ENCODE data around the gene DOK3. TPM values are rescaled to one million over a fixed set of nuclear protein-coding genes. Genes with fewer than 3 reads are reported as not detected.

Gene DOK3
- total RNA-seq, 2 experiments from 2014 or later: 7.3 to 7.8 TPM

DNA sequence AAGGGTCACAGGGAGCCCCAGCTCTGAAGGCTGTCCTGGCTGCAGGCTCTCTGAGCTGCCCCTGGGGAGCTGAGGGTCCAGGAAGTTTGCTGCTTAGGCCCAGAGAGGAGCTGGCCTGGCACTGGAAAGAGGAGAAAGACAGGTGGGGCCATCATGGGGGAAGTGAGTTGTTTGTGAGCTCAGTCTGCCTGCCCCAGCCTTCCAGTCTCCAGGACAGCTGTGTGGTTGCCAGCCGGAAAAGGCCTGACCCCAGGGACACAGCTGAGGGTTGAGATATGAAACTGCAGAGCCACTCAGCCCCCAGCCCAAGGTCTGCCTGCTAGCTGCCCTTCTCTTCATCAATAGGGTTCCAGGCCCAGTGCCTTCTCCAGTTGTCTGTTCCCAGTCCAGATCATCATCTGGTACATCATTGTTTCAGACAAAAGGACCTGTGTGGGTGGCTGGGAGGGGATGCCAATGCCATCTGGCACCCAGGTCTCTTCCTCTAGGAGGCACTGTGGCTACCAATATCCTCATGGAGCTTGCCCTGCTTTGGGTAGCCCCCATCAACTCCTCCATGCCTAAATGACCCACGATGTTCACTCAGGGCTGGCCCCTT, 11.4 kb upstream of the DOK3 start:
- ChIA-PET POLR2A (no interaction called here), CTCF (interaction anchor here (0.9 to 1.4 kb wide), 2 partner anchors 26 to 64 kb away, joined by 3 to 4 read pairs; no protein-coding TSS in a partner anchor)
- Mint-ChIP-seq H3K36me3 (ENCODE audit: low read depth) (peaks cover 37% of the 10 kb centered on the region), H3K27me3 (ENCODE audit: low read depth) (no peaks in the 10 kb centered on the region), H3K4me1 (ENCODE audit: low read depth) (peaks cover 39% of the 10 kb centered on the region), H3K9me3 (ENCODE audit: insufficient read depth) (no peaks in the 10 kb centered on the region), H3K27ac (peak overlapping the region; percentile 84), H3K4me3 (no peak overlapping the region)
- ATAC-seq (no peak), DNase-seq (no peak)

DNA sequence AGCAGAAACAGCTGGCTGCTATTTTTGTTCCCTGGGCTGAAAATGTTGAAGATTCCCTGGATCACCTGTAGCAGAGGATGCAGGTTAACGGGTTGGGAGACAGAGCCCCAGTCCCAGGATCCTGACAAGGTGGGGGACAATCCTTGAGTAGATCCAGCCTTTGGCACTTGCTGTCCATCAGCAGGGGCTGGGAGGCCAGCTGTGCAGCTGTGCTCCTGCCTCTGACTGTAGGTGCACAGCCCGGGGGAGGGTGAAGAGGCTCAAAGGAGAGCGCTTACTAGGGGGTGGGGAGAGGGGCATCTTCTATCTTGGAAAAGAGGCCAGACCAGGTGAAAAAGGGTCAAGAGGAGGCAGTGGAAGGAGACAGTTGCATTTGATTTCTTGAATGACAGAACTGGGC, 10.6 kb upstream of the DOK3 start:
- POLR2A ChIA-PET: no interaction called here
- H3K27me3 Mint-ChIP-seq (ENCODE audit: low read depth): no peaks in the 10 kb centered on the region
- no peaks in the 10 kb centered on the region for H3K9me3 Mint-ChIP-seq (ENCODE audit: insufficient read depth)
- no peak for DNase-seq
- peaks cover 46% of the 10 kb centered on the region for H3K4me1 Mint-ChIP-seq (ENCODE audit: low read depth)
- H3K4me3 Mint-ChIP-seq: no peak overlapping the region
- CTCF ChIA-PET: no interaction called here
- peaks cover 40% of the 10 kb centered on the region for H3K36me3 Mint-ChIP-seq (ENCODE audit: low read depth)
- ATAC-seq: no peak
- H3K27ac Mint-ChIP-seq: peak overlapping the region; percentile 84

DNA sequence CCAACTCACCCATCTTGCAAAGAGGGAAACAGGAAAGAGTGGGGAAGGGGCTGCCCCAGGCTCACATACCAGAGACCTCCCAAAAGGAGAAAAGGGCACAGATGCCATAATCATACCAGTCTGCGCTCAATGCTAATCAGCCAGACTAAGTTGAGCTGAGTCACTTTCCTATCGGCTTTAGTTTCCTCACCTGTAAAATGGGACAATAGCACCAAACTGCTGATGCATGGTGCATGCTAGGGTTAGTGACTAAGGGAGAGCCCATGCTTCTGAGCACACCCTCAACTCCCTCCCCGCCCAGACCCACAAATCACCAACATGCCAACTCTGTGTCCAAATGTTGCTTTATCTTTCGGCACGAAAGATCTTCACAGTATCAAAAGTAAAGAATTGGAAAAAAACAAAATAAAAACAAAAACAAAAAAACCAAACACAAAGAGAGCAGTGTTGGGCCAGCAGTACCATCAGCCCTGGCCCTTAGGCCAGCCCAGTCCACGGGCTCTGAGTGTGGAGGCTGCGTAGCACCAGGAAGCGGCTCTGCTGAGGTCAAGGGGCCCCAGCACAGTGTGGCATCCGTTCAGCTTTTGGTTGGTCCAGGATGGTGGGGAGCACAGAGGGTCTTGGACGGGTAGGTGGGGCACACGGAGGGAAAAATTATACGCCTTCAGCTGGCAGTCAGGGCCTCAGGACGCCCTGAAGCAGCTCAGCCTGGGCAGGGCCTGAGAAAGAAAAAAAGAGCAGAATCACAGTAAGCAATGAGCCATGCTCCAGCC, 10.0 kb upstream of the DOK3 start:
- no peak for ATAC-seq
- DNase-seq: no peak
- POLR2A ChIA-PET: no interaction called here
- peaks cover 52% of the 10 kb centered on the region for H3K4me1 Mint-ChIP-seq (ENCODE audit: low read depth)
- H3K9me3 Mint-ChIP-seq (ENCODE audit: insufficient read depth): no peaks in the 10 kb centered on the region
- peak overlapping the region; percentile 84 for H3K27ac Mint-ChIP-seq
- CTCF ChIA-PET: no interaction called here
- no peaks in the 10 kb centered on the region for H3K27me3 Mint-ChIP-seq (ENCODE audit: low read depth)
- H3K4me3 Mint-ChIP-seq: no peak overlapping the region
- H3K36me3 Mint-ChIP-seq (ENCODE audit: low read depth): peaks cover 46% of the 10 kb centered on the region

DNA sequence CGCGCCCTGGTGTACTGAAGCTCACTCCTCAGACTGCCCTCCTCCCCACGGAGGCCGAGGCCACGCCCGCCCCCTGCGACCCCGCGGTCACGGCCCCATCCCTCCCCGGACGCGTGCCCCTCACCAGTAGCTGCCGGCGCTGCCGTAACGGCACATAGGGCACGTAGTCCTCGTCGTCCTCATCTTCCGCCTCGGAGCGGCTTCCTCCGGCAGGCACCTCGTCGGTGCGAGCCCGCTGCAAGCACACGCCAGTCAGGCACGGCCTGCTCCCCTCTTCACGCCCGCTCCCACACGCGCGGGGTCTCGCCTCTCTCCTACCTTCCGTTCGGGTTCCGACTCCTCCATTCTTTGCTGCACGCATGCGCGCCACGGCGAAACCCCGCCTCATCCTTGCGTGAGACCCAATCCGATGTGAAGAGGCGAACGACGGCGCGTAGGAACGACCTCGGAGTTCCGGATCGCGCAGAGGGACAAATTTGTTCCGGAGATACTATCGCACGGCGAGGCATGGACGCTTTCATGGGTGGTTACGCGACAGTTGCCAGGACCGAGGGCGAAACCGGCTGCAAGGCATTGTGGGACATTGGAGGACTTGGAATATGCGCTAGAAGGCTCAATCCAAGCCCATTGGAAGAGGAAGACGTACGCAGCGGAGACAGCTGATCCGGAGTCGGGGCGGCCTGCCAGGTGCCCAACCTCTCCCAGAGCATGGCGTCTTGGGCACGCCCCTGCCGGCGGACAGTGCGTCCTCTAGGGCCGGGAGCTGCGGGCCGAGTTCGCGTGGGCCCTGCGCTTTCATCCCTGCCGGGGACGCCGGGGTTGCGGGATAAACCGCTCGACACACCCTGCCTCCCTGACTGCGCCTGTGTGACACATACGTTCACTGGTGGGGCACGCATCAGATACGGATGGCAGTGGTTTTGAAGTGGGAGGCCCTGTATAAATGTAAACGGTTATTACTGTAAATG, 7.3 kb upstream of the DOK3 start, which contains the start of gene DDX41:
Gene DDX41 (minus strand): TSS at position 361 of the 968 bp plus-strand sequence. CDS start 16 bp downstream, at position 345.
- Mint-ChIP-seq H3K4me3 (peak within 1 kb of the TSS; percentile 89), H3K36me3 (ENCODE audit: low read depth) (peaks cover 59% of the 10 kb centered on the region), H3K4me1 (ENCODE audit: low read depth) (peaks cover 55% of the 10 kb centered on the region), H3K27ac (peak within 1 kb of the TSS; percentile 86), H3K27me3 (ENCODE audit: low read depth) (no peaks in the 10 kb centered on the region), H3K9me3 (ENCODE audit: insufficient read depth) (no peaks in the 10 kb centered on the region)
- ATAC-seq: peak; percentile 94
- CTCF ChIA-PET: interaction anchor here (0.9 to 2.2 kb wide), 8 partner anchors 8 to 126 kb away, joined by 3 to 18 read pairs (median 4); no protein-coding TSS in a partner anchor
- DNase-seq: peak; percentile 98
- POLR2A ChIA-PET: interaction anchor here (1.5 kb wide), 1 partner anchor 112 kb away, joined by 4 read pairs; no protein-coding TSS in a partner anchor

DNA sequence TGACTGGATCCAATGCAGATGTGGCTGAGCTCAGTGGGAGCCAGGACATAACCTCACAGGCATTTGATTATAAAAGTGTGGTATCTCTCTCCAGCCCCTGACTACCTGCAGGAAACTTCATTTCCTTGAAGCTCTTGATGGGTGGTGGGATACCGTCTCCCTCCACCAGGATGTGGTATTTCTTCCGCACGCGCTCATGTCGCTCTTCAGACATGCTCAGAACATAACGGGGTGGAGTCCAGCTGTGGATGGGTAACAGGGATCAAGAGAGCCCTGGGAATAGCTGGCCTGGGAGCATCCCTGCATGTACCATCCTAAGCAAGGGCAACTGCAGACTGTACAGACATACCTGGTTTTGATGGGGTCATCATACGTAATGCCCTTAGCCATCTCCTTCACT, 6.0 kb upstream of the DOK3 start:
- no peaks in the 10 kb centered on the region for H3K9me3 Mint-ChIP-seq (ENCODE audit: insufficient read depth)
- no peak for DNase-seq

DNA sequence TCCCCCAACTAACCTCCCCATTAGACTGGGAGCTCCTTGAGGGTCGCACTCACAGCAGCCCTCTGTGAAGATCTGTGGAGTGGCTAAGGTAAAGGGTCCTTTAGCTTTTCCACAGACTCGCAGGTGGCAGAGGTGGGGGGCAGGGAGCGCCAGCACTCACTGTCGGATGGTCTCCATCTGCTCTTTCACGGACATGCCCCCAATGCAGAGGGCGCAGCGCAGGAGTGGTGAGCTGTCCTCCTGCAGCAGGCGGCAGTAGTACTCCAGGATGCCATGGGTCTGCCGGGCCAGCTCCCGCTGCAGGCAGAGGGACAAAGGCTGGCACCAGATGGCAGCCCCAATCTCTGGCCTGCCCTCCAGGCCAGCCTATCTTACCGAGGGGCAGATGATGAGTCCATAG, 4.9 kb upstream of the DOK3 start:
- ChIA-PET POLR2A (interaction anchor here (1.5 kb wide), 1 partner anchor 38 kb away, joined by 3 read pairs; no protein-coding TSS in a partner anchor), CTCF (interaction anchor here (1.4 kb wide), 1 partner anchor 13 kb away, joined by 4 read pairs; no protein-coding TSS in a partner anchor)
- H3K27me3 Mint-ChIP-seq (ENCODE audit: low read depth): no peaks in the 10 kb centered on the region
- no peak overlapping the region for H3K27ac Mint-ChIP-seq
- H3K4me1 Mint-ChIP-seq (ENCODE audit: low read depth): peaks cover 37% of the 10 kb centered on the region
- H3K36me3 Mint-ChIP-seq (ENCODE audit: low read depth): peaks cover 53% of the 10 kb centered on the region
- H3K4me3 Mint-ChIP-seq: peak overlapping the region; percentile 89
- ATAC-seq (no peak), DNase-seq (no peak)
- H3K9me3 Mint-ChIP-seq (ENCODE audit: insufficient read depth): no peaks in the 10 kb centered on the region

More for the DNA sequence above, 6.0 kb upstream of the DOK3 start:
- Mint-ChIP-seq H3K36me3 (ENCODE audit: low read depth) (peaks cover 59% of the 10 kb centered on the region), H3K4me3 (peak overlapping the region; percentile 89), H3K27me3 (ENCODE audit: low read depth) (no peaks in the 10 kb centered on the region), H3K27ac (peak overlapping the region; percentile 86), H3K4me1 (ENCODE audit: low read depth) (peaks cover 42% of the 10 kb centered on the region)
- ChIA-PET POLR2A (interaction anchor here (0.9 to 1.5 kb wide), 2 partner anchors 12 to 111 kb away, joined by 3 to 4 read pairs; no protein-coding TSS in a partner anchor), CTCF (interaction anchor here (0.6 to 2.2 kb wide), 8 partner anchors 10 to 133 kb away, joined by 3 to 18 read pairs (median 4); partner anchors contain the start of gene PDLIM7)
- ATAC-seq: no peak

DNA sequence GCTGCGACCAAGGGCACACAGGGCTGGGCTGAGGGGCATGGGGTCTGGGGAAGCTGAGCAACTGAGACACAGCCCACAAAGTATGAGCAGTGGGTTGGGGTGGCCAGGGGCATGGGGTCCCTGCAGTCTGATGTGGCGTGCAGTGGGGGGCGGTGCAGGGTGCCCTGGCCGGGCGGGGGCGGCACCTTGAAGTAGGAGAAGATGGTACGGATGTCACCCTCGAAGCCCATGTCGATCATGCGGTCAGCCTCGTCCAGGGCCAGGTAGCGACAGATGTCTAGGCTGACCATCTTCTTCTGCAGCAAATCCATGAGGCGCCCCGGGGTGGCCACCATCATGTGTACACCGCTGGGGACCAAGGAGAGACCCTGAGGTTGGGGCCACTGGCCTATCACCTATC, 3.9 kb upstream of the DOK3 start:
- peaks cover 37% of the 10 kb centered on the region for H3K4me1 Mint-ChIP-seq (ENCODE audit: low read depth)
- POLR2A ChIA-PET: interaction anchor here (1.5 kb wide), 1 partner anchor 36 kb away, joined by 3 read pairs; no protein-coding TSS in a partner anchor
- CTCF ChIA-PET: interaction anchor here (1.4 kb wide), 1 partner anchor 12 kb away, joined by 4 read pairs; no protein-coding TSS in a partner anchor
- ATAC-seq: no peak
- no peak overlapping the region for H3K4me3 Mint-ChIP-seq
- DNase-seq: no peak
- no peak overlapping the region for H3K27ac Mint-ChIP-seq
- peaks cover 53% of the 10 kb centered on the region for H3K36me3 Mint-ChIP-seq (ENCODE audit: low read depth)
- no peaks in the 10 kb centered on the region for H3K9me3 Mint-ChIP-seq (ENCODE audit: insufficient read depth)
- H3K27me3 Mint-ChIP-seq (ENCODE audit: low read depth): no peaks in the 10 kb centered on the region

DNA sequence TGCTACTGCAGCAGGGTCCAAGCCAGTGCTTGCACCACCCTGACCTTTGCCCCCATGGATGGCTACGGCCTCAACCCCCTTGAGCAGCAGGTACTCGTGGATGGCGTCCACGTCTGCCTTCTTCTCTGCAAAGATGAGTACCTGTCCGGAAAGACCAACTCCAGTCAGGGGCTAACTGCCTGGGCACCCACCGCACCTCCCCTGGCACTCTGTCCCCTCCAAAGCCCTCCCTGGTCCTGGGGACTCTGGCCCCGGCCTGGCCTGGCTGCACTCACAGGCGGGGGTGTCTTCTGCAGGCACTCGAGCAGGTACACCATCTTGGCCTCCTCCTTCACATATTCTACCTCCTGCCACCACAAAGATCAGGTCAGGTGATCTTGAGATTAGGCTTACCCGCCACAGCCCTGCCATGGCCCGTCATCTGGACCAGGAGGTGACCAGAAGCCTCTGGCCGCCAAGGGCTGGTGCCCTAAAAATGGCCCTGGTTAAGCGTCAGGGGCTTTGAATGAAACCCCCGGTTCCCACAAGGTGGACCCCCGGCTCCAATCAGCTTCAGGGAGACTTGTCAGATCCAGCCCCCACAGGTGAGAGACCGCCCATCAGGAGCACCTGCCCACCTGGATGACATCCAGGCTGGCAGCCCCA, 3.2 kb upstream of the DOK3 start:
- POLR2A ChIA-PET: interaction anchor here (1.5 kb wide), 1 partner anchor 36 kb away, joined by 3 read pairs; no protein-coding TSS in a partner anchor
- no peak for ATAC-seq

DNA sequence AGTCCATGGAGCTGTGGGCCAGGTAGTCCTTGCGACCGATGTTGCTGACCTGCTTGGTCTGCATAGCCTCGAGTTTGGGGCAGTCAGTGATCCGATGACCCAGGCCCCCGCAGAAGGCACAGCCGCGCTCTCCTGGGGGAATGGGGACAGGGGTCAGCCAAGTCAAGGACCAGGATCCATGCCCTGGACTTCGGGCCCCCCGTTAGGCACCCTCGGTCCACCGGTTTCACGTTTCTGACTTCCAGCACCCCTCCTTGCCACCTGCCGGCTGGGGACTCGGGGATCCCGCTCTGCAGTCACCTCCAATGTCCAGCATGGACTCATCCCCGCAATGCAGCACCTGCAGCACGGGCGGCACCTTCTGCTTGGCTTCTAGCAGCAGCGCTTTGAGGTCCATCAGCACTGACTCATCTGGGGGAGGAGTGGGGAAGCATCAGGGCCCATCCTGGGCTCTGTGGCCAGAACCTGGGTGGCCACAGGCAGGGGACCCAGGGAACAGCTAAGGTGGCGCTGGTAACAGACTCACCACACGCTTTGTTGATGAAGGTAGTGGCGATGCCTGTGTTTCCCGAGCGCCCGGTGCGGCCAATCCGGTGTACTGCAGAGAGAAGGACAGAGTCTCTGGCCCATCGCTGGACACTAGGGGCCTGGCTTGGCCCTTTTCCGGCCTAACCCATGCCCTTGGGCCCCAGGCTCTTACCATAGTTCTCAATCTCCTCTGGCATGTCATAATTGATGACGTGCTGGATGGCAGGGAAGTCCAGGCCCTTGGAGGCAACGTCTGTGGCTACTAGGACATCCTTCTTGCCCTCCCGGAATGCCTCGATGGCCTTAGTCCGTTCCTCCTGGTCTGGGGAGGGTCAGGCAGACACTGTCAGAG, 2.4 kb upstream of the DOK3 start:
- Mint-ChIP-seq H3K9me3 (ENCODE audit: insufficient read depth) (no peaks in the 10 kb centered on the region), H3K27me3 (ENCODE audit: low read depth) (no peaks in the 10 kb centered on the region), H3K36me3 (ENCODE audit: low read depth) (peaks cover 53% of the 10 kb centered on the region), H3K4me1 (ENCODE audit: low read depth) (peaks cover 34% of the 10 kb centered on the region), H3K4me3 (no peak overlapping the region), H3K27ac (no peak overlapping the region)
- CTCF ChIA-PET: interaction anchor here (3.5 kb wide), 1 partner anchor 11 kb away, joined by 23 read pairs; no protein-coding TSS in a partner anchor
- POLR2A ChIA-PET: no interaction called here
- no peak for ATAC-seq
- DNase-seq: no peak

More for the DNA sequence above, 3.2 kb upstream of the DOK3 start:
- Mint-ChIP-seq H3K4me1 (ENCODE audit: low read depth) (peaks cover 37% of the 10 kb centered on the region), H3K4me3 (no peak overlapping the region), H3K27me3 (ENCODE audit: low read depth) (no peaks in the 10 kb centered on the region), H3K9me3 (ENCODE audit: insufficient read depth) (no peaks in the 10 kb centered on the region), H3K36me3 (ENCODE audit: low read depth) (peaks cover 53% of the 10 kb centered on the region), H3K27ac (no peak overlapping the region)
- CTCF ChIA-PET: no interaction called here
- DNase-seq: no peak

DNA sequence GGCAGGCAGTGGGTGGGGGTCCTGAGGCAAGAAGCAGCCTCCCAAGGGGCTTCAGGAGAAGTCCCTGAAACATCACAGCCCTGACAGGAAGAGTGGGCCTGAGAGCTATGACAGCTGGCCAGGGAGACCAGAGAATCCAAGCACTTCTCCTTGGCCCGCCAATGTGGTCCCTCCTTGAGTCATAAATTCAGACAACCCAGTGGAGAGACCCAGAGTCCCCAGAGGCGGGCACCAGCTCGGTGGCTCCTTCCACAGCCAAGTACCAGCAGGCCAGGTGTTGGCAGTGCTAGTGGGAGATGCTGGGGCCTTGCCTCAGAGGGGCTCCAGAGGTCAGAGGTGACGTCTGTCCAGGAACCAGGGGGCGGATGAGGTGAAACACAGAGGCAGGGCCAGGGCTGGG, 1.6 kb upstream of the DOK3 start:
- no peaks in the 10 kb centered on the region for H3K9me3 Mint-ChIP-seq (ENCODE audit: insufficient read depth)
- peaks cover 47% of the 10 kb centered on the region for H3K36me3 Mint-ChIP-seq (ENCODE audit: low read depth)
- POLR2A ChIA-PET: no interaction called here
- ATAC-seq: no peak
- peaks cover 27% of the 10 kb centered on the region for H3K4me1 Mint-ChIP-seq (ENCODE audit: low read depth)
- H3K27ac Mint-ChIP-seq: no peak overlapping the region
- no peaks in the 10 kb centered on the region for H3K27me3 Mint-ChIP-seq (ENCODE audit: low read depth)
- CTCF ChIA-PET: interaction anchor here (3.5 kb wide), 1 partner anchor 10 kb away, joined by 23 read pairs; no protein-coding TSS in a partner anchor
- DNase-seq: no peak
- no peak overlapping the region for H3K4me3 Mint-ChIP-seq

All from activated CD8-positive, alpha-beta T cell treated with anti-CD3 and anti-CD28 coated beads, Interleukin-2, amount 10 ng/mL, durations not matched to agents 7 days and 5 days (primary cell).